AG04450 (cell line): ENCODE results near the gene SLC25A43. TPM values are rescaled to one million over a fixed set of nuclear protein-coding genes. Genes with fewer than 3 reads are reported as not detected.

Experiments used
- CTCF ChIA-PET: fragments of 300-600, 350-600 bp; formaldehyde crosslinking; extraction: SDS; loops from one replicate; lab custom pipeline; 2022; ENCODE audit warnings: antibody characterized with exemption, inconsistent platforms; lab: Charles Lee
- POLR2A ChIA-PET: fragments of 350-600 bp; formaldehyde crosslinking; extraction: SDS; loops from one replicate; lab custom pipeline; 2021; ENCODE audit warnings: antibody characterized with exemption, inconsistent platforms; lab: Yijun Ruan, JAX
- DNase-seq: peaks from one replicate; pipeline ENCODE4 v3.0.0-alpha.2; 2011; ENCODE audit warnings: low read depth, low spot score
- H3K27ac ChIP-seq: one replicate; pipeline ENCODE4 v1.5.1; 2012; ENCODE audit warnings: low read depth, low read length, control low read depth
- H3K27me3 ChIP-seq: one replicate; pipeline ENCODE4 v1.6.0; 2012; ENCODE audit warnings: low read length; ENCODE audit not compliant: control insufficient read depth, insufficient read depth
- H3K4me3 ChIP-seq: 2 replicates; pipeline ENCODE4 v1.5.1; 2011; ENCODE audit warnings: mild to moderate bottlenecking, low read depth, low read length, control low read depth
- H3K9me3 ChIP-seq: 2 replicates; pipeline ENCODE4 v1.5.1; 2012; ENCODE audit warnings: low read length; ENCODE audit not compliant: control insufficient read depth, insufficient read depth
- CTCF ChIP-seq: IDR thresholded peaks from 2 replicates; pipeline ENCODE4 v1.5.1; 2011; ENCODE audit warnings: low read depth, low read length, control low read depth, inconsistent platforms
- polyA plus RNA-seq: library from polyadenylated mRNA; depleted of rRNA; stranded (reverse); fragments of >200 nt; gene quantifications from 2 replicates; pipeline ENCODE4 v1.2.3, GENCODE V29; 2011

The SLC25A43 gene
- polyA plus RNA-seq, 1 experiment: 8.5 TPM

DNA sequence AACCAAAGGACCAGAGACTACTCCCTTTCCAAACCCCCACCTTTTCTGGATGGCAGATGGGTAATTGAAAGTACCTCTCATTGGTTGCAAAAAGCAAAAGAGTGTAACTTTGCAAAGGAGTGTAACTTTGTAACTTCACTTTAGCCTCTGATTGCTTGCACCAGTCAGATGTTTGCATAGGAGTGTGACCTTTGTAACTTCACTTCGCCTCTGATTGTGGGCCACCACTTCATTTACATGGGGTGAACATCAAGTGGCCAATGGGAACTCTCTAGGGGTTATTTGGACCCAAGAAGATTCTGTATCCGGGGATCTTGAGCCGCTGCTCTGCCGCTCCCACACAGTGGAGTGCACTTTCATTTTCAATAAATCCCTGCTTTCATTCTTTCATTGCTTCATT, 9.9 kb upstream of the SLC25A43 start:
- CTCF ChIA-PET: interaction anchor here (0.6 kb wide), 1 partner anchor 99 kb away, joined by 3 read pairs; no protein-coding TSS in a partner anchor
- Histone ChIP-seq H3K27ac (no peak overlapping the region), H3K27me3 (no peaks in the 10 kb centered on the region), H3K4me3 (no peak overlapping the region), H3K9me3 (no peaks in the 10 kb centered on the region)
- DNase-seq: no peak
- TF ChIP-seq CTCF: no peak
- POLR2A ChIA-PET: no interaction called here

DNA sequence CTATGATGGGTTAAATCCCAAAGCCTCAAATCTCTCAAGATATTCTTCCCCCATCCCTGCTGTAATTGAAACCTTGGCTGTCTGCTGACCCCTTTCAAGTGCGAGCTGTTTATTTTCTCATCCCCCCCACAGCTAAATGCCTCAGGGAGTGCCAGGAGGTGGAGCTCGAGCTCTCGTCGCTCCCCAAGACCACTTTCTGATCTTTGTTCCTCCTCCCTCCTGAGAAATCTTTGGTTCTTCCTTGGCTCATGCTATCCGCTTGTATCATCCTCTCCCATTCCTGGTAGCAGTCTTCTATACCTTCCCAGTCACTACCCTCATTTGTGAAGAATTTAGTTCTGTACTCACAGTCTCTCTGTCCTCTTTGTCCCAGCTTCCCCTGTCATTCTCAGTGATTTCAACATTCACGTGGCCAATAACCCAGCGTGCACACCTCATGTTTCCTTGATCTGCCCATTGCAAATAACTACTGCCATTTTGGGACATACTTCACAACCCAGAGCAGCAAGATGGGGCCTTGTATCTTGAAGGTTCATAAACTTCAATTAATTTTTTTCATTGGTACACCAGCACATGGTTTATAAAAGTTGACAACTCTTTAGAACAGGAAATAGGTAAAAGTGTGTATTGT, 9.2 kb upstream of the SLC25A43 start:
- ChIA-PET POLR2A (no interaction called here), CTCF (no interaction called here)
- Histone ChIP-seq H3K27ac (no peak overlapping the region), H3K4me3 (no peak overlapping the region), H3K27me3 (no peaks in the 10 kb centered on the region), H3K9me3 (no peaks in the 10 kb centered on the region)
- DNase-seq: no peak
- TF ChIP-seq CTCF: no peak

DNA sequence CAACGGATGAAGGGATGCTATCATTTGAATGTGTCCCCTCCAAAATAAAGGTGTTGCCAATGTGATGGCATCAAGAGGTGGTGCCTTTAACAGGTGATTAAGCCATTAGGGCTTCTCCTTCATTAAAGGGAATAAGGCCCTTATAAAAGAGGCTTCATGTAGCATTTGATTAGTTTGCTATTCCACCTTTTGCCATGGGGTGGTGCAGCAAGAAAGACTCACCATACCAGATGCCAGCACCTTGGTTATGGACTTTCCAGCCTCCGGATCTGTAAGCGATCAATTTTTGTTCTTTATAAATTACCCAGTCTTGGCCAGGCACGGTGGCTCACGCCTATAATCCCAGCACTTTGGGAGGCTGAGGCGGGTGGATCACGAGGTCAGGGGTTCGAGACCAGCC, 7.9 kb upstream of the SLC25A43 start:
- no peaks in the 10 kb centered on the region for H3K9me3 ChIP-seq
- no peaks in the 10 kb centered on the region for H3K27me3 ChIP-seq
- CTCF ChIA-PET: no interaction called here
- peak; percentile 22; the same call in 1 of the 2 replicates for TF ChIP-seq CTCF
- H3K27ac ChIP-seq: no peak overlapping the region
- POLR2A ChIA-PET: no interaction called here
- no peak overlapping the region for H3K4me3 ChIP-seq
- DNase-seq: no peak

DNA sequence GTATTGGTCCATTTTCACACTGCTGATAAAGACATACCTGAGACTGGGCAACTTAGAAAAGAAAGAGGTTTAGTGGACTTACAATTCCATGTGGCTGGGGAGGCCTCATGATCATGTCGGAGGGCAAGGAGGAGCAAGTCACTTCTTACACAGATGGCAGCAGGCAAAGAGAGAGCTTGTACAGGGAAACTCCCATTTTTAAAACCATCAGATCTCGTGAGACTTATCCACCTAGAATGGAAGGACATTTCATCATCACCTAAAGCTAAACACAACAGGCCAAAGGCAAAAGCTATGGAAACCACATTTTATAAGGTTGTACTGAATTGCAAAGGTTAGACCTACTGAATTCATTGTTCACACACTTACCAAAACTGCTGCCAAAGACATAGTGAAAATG, 6.0 kb upstream of the SLC25A43 start:
- CTCF ChIA-PET: no interaction called here
- Histone ChIP-seq H3K9me3 (no peaks in the 10 kb centered on the region), H3K27me3 (no peaks in the 10 kb centered on the region), H3K27ac (no peak overlapping the region), H3K4me3 (no peak overlapping the region)
- no peak for DNase-seq
- POLR2A ChIA-PET: no interaction called here
- TF ChIP-seq CTCF: no peak

GRCh38 chrX:119398587-119398973, 556 bp upstream of the SLC25A43 start:
- no peaks in the 10 kb centered on the region for H3K9me3 ChIP-seq
- ChIA-PET POLR2A (no interaction called here), CTCF (no interaction called here)
- no peak for DNase-seq
- H3K4me3 ChIP-seq: peak overlapping the region; percentile 64
- no peaks in the 10 kb centered on the region for H3K27me3 ChIP-seq
- no peak for TF ChIP-seq CTCF
- H3K27ac ChIP-seq: peak overlapping the region; percentile 31
